A549 (cell line): ENCODE measurements around the gene MITF.

Source experiments
- CTCF ChIP-seq: fragments of >200 bp; sonication (Bioruptor Twin); formaldehyde crosslinking; IDR thresholded peaks from 3 replicates; pipeline ENCODE4 v1.5.1; 2016
- ELK1 ChIP-seq: fragments of 150-350 bp; IDR thresholded peaks from 2 replicates; pipeline ENCODE4 v1.6.1; 2014; ENCODE audit warnings: low read depth, mild to moderate bottlenecking, low read length
- EP300 ChIP-seq, 2 experiments: fragments of >200 bp; sonication (Bioruptor Twin); formaldehyde crosslinking; IDR thresholded peaks; 2 replicates in 1 of 2; 3 replicates in 1 of 2; pipeline ENCODE4 v1.6.1; 2016 to 2017
- POLR2A ChIP-seq: IDR thresholded peaks from 2 replicates; pipeline ENCODE4 v1.6.1; 2012; ENCODE audit warnings: mild to moderate bottlenecking, low read length
- TF ChIP-seq, protein P1 (sequence below): fragments of 200-600 bp; sonication (generic); IDR thresholded peaks from 2 replicates; pipeline ENCODE4 v1.6.1; 2016; ENCODE audit warnings: antibody characterized with exemption, mild to moderate bottlenecking, moderate library complexity

GRCh38 chr3:69994919-69995318 lies 255.7 kb downstream of the MITF start:
- TF ChIP-seq, protein P1, sequence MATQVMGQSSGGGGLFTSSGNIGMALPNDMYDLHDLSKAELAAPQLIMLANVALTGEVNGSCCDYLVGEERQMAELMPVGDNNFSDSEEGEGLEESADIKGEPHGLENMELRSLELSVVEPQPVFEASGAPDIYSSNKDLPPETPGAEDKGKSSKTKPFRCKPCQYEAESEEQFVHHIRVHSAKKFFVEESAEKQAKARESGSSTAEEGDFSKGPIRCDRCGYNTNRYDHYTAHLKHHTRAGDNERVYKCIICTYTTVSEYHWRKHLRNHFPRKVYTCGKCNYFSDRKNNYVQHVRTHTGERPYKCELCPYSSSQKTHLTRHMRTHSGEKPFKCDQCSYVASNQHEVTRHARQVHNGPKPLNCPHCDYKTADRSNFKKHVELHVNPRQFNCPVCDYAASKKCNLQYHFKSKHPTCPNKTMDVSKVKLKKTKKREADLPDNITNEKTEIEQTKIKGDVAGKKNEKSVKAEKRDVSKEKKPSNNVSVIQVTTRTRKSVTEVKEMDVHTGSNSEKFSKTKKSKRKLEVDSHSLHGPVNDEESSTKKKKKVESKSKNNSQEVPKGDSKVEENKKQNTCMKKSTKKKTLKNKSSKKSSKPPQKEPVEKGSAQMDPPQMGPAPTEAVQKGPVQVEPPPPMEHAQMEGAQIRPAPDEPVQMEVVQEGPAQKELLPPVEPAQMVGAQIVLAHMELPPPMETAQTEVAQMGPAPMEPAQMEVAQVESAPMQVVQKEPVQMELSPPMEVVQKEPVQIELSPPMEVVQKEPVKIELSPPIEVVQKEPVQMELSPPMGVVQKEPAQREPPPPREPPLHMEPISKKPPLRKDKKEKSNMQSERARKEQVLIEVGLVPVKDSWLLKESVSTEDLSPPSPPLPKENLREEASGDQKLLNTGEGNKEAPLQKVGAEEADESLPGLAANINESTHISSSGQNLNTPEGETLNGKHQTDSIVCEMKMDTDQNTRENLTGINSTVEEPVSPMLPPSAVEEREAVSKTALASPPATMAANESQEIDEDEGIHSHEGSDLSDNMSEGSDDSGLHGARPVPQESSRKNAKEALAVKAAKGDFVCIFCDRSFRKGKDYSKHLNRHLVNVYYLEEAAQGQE: no peak
- no peak for TF ChIP-seq EP300 (IDR thresholded peaks at IDR 0.05)
- no peak for TF ChIP-seq ELK1
- no peak for TF ChIP-seq POLR2A
- no peak for TF ChIP-seq CTCF
